Progenitor cell of endocrine pancreas (in vitro differentiated cells): ENCODE results near the gene TIPARP. TPM values are rescaled to one million over a fixed set of nuclear protein-coding genes. Genes with fewer than 3 reads are reported as not detected.

Source experiments
- DNase-seq: peaks from one replicate; pipeline ENCODE4 v3.0.0; 2021; ENCODE audit warnings: low spot score; ENCODE audit not compliant: unreplicated experiment
- H3K27ac Mint-ChIP-seq: 2 replicates; pipeline ENCODE4 v1.8.0; 2021; ENCODE audit warnings: mild to moderate bottlenecking, moderate library complexity, mixed read lengths
- H3K27me3 Mint-ChIP-seq: 2 replicates; pipeline ENCODE4 v1.8.0; 2021; ENCODE audit warnings: mixed read lengths
- H3K36me3 Mint-ChIP-seq: 2 replicates; pipeline ENCODE4 v1.8.0; 2022; ENCODE audit warnings: mixed read lengths; ENCODE audit not compliant: insufficient read depth
- H3K4me1 Mint-ChIP-seq: 2 replicates; pipeline ENCODE4 v1.8.0; 2021; ENCODE audit warnings: low read depth, mixed read lengths
- H3K4me3 Mint-ChIP-seq: 2 replicates; pipeline ENCODE4 v1.8.0; 2021; ENCODE audit warnings: low read depth, mild to moderate bottlenecking, moderate library complexity, mixed read lengths
- H3K9me3 Mint-ChIP-seq: 2 replicates; pipeline ENCODE4 v1.8.0; 2021; ENCODE audit warnings: low read depth, mixed read lengths
- CTCF ChIP-seq: fragments of 200-600 bp; sonication (generic); IDR thresholded peaks from one replicate; pipeline ENCODE4 v1.5.0; 2021; ENCODE audit warnings: antibody characterized with exemption, mild to moderate bottlenecking; ENCODE audit not compliant: unreplicated experiment
- total RNA-seq: library from RNA; stranded (reverse); gene quantifications from 2 replicates; pipeline ENCODE4 v1.2.1, GENCODE V29; 2021

Gene TIPARP
- total RNA-seq, 1 donor from 2014 or later, result 38.6 TPM

GRCh38 chr3:156689608-156690007 is 15.2 kb downstream of the TIPARP start:
- DNase-seq, result no peak
- Mint-ChIP-seq H3K27me3 (no peaks in the 10 kb centered on the region), H3K4me3 (no peak overlapping the region), H3K27ac (no peak overlapping the region), H3K9me3 (no peaks in the 10 kb centered on the region), H3K4me1 (peaks cover 57% of the 10 kb centered on the region), H3K36me3 (peaks cover 6% of the 10 kb centered on the region)
- no peak for TF ChIP-seq CTCF

DNA sequence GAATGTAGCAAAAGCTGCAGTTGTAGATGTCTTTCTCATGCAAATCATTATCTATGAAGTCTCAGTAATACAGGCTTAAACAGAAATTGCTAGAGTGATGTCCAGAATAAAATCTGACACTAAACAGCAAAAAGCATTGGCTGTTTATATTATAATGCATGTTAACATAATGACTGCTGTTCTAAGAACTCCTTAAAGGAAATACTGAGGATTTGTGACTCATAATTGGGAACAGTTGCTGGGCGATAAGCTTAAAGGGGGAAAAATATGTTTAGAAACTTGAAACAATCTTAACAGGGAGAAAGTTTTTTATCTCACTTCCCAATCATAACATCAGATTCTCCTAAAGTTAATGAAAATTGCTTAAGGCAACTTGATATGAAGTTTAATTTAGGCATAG is 17.5 kb downstream of the TIPARP start:
- no peak overlapping the region for H3K4me3 Mint-ChIP-seq
- H3K4me1 Mint-ChIP-seq, result peaks cover 40% of the 10 kb centered on the region
- no peak for TF ChIP-seq CTCF
- no peak for DNase-seq
- H3K9me3 Mint-ChIP-seq, result no peaks in the 10 kb centered on the region
- H3K27ac Mint-ChIP-seq, result no peak overlapping the region
- H3K27me3 Mint-ChIP-seq, result no peaks in the 10 kb centered on the region
- H3K36me3 Mint-ChIP-seq, result peaks cover 19% of the 10 kb centered on the region

DNA sequence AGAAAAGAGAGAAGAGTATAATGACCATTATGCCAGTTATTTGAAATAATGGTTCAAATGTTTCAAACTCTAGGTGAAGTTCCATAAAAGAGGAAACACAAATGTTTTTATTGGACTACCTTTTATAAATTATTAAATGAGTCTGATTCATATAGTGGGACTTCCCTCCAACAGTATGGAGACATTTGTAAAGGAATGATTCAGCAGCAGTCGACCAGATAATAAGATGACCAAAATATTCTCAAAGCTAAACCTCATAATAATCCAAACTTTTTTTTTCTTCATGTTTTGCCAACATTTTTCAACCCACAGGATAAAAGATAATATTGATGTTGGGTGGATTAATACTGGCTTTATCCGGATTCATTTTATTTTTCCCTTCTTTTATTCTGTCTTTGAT is 18.8 kb downstream of the TIPARP start:
- Mint-ChIP-seq H3K9me3 (no peaks in the 10 kb centered on the region), H3K27me3 (no peaks in the 10 kb centered on the region), H3K36me3 (peaks cover 27% of the 10 kb centered on the region), H3K27ac (no peak overlapping the region), H3K4me3 (no peak overlapping the region), H3K4me1 (peaks cover 30% of the 10 kb centered on the region)
- no peak for DNase-seq
- no peak for TF ChIP-seq CTCF

- Mint-ChIP-seq H3K4me1 (peaks cover 23% of the 10 kb centered on the region), H3K36me3 (peaks cover 35% of the 10 kb centered on the region), H3K27ac (no peak overlapping the region), H3K27me3 (no peaks in the 10 kb centered on the region), H3K4me3 (no peak overlapping the region), H3K9me3 (no peaks in the 10 kb centered on the region)
- DNase-seq, result no peak
- no peak for TF ChIP-seq CTCF
Observed at GRCh38 chr3:156694536-156694935, 20.1 kb downstream of the TIPARP start.

DNA sequence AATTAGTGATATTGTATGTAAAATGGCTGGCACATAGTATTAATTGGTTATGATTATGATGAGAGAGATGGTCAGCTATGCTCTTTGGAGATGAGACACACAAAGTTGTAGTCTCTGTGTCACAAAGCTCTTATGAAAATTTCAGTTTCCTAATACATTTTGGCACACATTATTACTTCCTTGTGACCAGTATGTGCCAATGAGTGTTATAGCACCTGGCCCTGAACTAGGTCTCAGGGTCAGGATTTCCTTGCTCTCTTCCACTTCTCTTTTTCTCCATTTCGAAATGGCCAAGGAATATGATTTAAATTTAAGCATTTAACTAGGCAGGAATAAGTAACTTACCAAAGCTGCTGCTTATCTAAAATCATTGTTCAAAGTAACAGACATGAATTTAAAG is 28.0 kb downstream of the TIPARP start:
- Mint-ChIP-seq H3K4me1 (peaks cover 10% of the 10 kb centered on the region), H3K4me3 (no peak overlapping the region), H3K9me3 (no peaks in the 10 kb centered on the region), H3K27ac (no peak overlapping the region), H3K27me3 (no peaks in the 10 kb centered on the region), H3K36me3 (peaks cover 38% of the 10 kb centered on the region)
- no peak for DNase-seq
- no peak for TF ChIP-seq CTCF
